Central memory CD8-positive, alpha-beta T cell (primary cell): Measurements from ENCODE around the gene ITPR3.

Experiments
- ATAC-seq: fragments of 150-1000 bp; cut with Tn5 transposase; replicated peaks from 2 replicates; pipeline ENCODE4 v1.10.0; 2022; ENCODE audit warnings: mild to moderate bottlenecking, moderate FRiP score, moderate number of reproducible peaks; ENCODE audit not compliant: poor library complexity, severe bottlenecking; ENCODE audit errors: extremely low read depth
- DNase-seq, 2 donors: peaks; one replicate each; pipeline ENCODE4 v3.0.0; 2021; ENCODE audit warnings: low spot score in 2 of 2
- H3K27ac Mint-ChIP-seq: one replicate; pipeline ENCODE4 v1.8.0; 2022; ENCODE audit warnings: low read depth, mild to moderate bottlenecking, moderate library complexity, mixed read lengths
- H3K27me3 Mint-ChIP-seq: one replicate; pipeline ENCODE4 v1.8.0; 2022; ENCODE audit warnings: mixed read lengths
- H3K36me3 Mint-ChIP-seq: one replicate; pipeline ENCODE4 v1.8.0; 2022; ENCODE audit warnings: mild to moderate bottlenecking, moderate library complexity, mixed read lengths; ENCODE audit not compliant: insufficient read depth
- H3K4me1 Mint-ChIP-seq: one replicate; pipeline ENCODE4 v1.8.0; 2022; ENCODE audit warnings: mixed read lengths
- H3K4me3 Mint-ChIP-seq: one replicate; pipeline ENCODE4 v1.8.0; 2022; ENCODE audit warnings: mild to moderate bottlenecking, moderate library complexity, mixed read lengths
- H3K9me3 Mint-ChIP-seq: one replicate; pipeline ENCODE4 v1.8.0; 2022; ENCODE audit warnings: mixed read lengths

ITPR3 gene

GRCh38 chr6:33721508-33721907 is 100.4 kb downstream of the ITPR3 start:
- H3K4me3 Mint-ChIP-seq, result no peak overlapping the region
- no peak overlapping the region for H3K27ac Mint-ChIP-seq
- peaks cover 4% of the 10 kb centered on the region for H3K4me1 Mint-ChIP-seq
- peaks cover 64% of the 10 kb centered on the region for H3K27me3 Mint-ChIP-seq
- DNase-seq (no peak), ATAC-seq (no peak)
- peaks cover 2% of the 10 kb centered on the region for H3K36me3 Mint-ChIP-seq
- H3K9me3 Mint-ChIP-seq, result no peaks in the 10 kb centered on the region

- Mint-ChIP-seq H3K4me3 (no peak overlapping the region), H3K9me3 (no peaks in the 10 kb centered on the region), H3K4me1 (peaks cover 4% of the 10 kb centered on the region), H3K36me3 (peaks cover 2% of the 10 kb centered on the region), H3K27ac (no peak overlapping the region), H3K27me3 (peaks cover 70% of the 10 kb centered on the region)
- no peak for DNase-seq
- ATAC-seq, result no peak
These were observed 101.0 kb downstream of the ITPR3 start for GRCh38 chr6:33722103-33722623.

- Mint-ChIP-seq H3K27ac (no peak overlapping the region), H3K9me3 (no peaks in the 10 kb centered on the region), H3K36me3 (peaks cover 2% of the 10 kb centered on the region), H3K4me1 (peaks cover 4% of the 10 kb centered on the region), H3K4me3 (no peak overlapping the region), H3K27me3 (peaks cover 72% of the 10 kb centered on the region)
- DNase-seq, result no peak
- ATAC-seq, result no peak
These were observed 102.4 kb downstream of the ITPR3 start for GRCh38 chr6:33723371-33724085.

- H3K4me1 Mint-ChIP-seq, result peaks cover 4% of the 10 kb centered on the region
- peaks cover 67% of the 10 kb centered on the region for H3K27me3 Mint-ChIP-seq
- ATAC-seq, result no peak
These were observed 103.2 kb downstream of the ITPR3 start for GRCh38 chr6:33724102-33725023.

GRCh38 chr6:33725222-33725621 is 104.1 kb downstream of the ITPR3 start:
- H3K4me3 Mint-ChIP-seq, result no peak overlapping the region
- H3K9me3 Mint-ChIP-seq, result no peaks in the 10 kb centered on the region
- DNase-seq (no peak), ATAC-seq (no peak)
- peaks cover 4% of the 10 kb centered on the region for H3K4me1 Mint-ChIP-seq
- no peak overlapping the region for H3K27ac Mint-ChIP-seq
- peaks cover 2% of the 10 kb centered on the region for H3K36me3 Mint-ChIP-seq
- peaks cover 62% of the 10 kb centered on the region for H3K27me3 Mint-ChIP-seq

More at GRCh38 chr6:33724102-33725023, 103.2 kb downstream of the ITPR3 start:
- Mint-ChIP-seq H3K9me3 (no peaks in the 10 kb centered on the region), H3K27ac (no peak overlapping the region), H3K36me3 (peaks cover 2% of the 10 kb centered on the region), H3K4me3 (no peak overlapping the region)
- no peak for DNase-seq

- H3K36me3 Mint-ChIP-seq, result peaks cover 2% of the 10 kb centered on the region
- no peak for DNase-seq
- peaks cover 64% of the 10 kb centered on the region for H3K27me3 Mint-ChIP-seq
These were observed 105.0 kb downstream of the ITPR3 start for GRCh38 chr6:33725891-33726673.

GRCh38 chr6:33726696-33727095 is 105.6 kb downstream of the ITPR3 start:
- H3K9me3 Mint-ChIP-seq, result no peaks in the 10 kb centered on the region
- H3K4me1 Mint-ChIP-seq, result peaks cover 4% of the 10 kb centered on the region
- DNase-seq, result no peak
- H3K27ac Mint-ChIP-seq, result no peak overlapping the region
- ATAC-seq, result no peak
- peaks cover 2% of the 10 kb centered on the region for H3K36me3 Mint-ChIP-seq
- H3K27me3 Mint-ChIP-seq, result peaks cover 65% of the 10 kb centered on the region
- no peak overlapping the region for H3K4me3 Mint-ChIP-seq

More at GRCh38 chr6:33725891-33726673, 105.0 kb downstream of the ITPR3 start:
- peaks cover 4% of the 10 kb centered on the region for H3K4me1 Mint-ChIP-seq
- ATAC-seq, result no peak
- H3K4me3 Mint-ChIP-seq, result no peak overlapping the region
- H3K27ac Mint-ChIP-seq, result no peak overlapping the region
- no peaks in the 10 kb centered on the region for H3K9me3 Mint-ChIP-seq

- DNase-seq (no peak), ATAC-seq (no peak)
- no peaks in the 10 kb centered on the region for H3K9me3 Mint-ChIP-seq
- peaks cover 63% of the 10 kb centered on the region for H3K27me3 Mint-ChIP-seq
- H3K36me3 Mint-ChIP-seq, result peaks cover 2% of the 10 kb centered on the region
- no peak overlapping the region for H3K4me3 Mint-ChIP-seq
- peaks cover 4% of the 10 kb centered on the region for H3K4me1 Mint-ChIP-seq
- H3K27ac Mint-ChIP-seq, result no peak overlapping the region
These were observed 106.0 kb downstream of the ITPR3 start for GRCh38 chr6:33727126-33727525.

GRCh38 chr6:33727932-33728331 is 106.8 kb downstream of the ITPR3 start:
- Mint-ChIP-seq H3K27me3 (peaks cover 61% of the 10 kb centered on the region), H3K9me3 (no peaks in the 10 kb centered on the region), H3K4me1 (peaks cover 4% of the 10 kb centered on the region), H3K4me3 (no peak overlapping the region), H3K36me3 (peaks cover 2% of the 10 kb centered on the region), H3K27ac (no peak overlapping the region)
- DNase-seq, result no peak
- no peak for ATAC-seq

- no peak for DNase-seq
- peaks cover 4% of the 10 kb centered on the region for H3K4me1 Mint-ChIP-seq
These were observed 107.3 kb downstream of the ITPR3 start for GRCh38 chr6:33728438-33728837.

GRCh38 chr6:33729059-33729458 is 107.9 kb downstream of the ITPR3 start:
- no peak for DNase-seq
- H3K27ac Mint-ChIP-seq, result no peak overlapping the region
- peaks cover 4% of the 10 kb centered on the region for H3K4me1 Mint-ChIP-seq
- ATAC-seq, result no peak
- no peaks in the 10 kb centered on the region for H3K9me3 Mint-ChIP-seq
- peaks cover 2% of the 10 kb centered on the region for H3K36me3 Mint-ChIP-seq
- no peak overlapping the region for H3K4me3 Mint-ChIP-seq
- H3K27me3 Mint-ChIP-seq, result peaks cover 54% of the 10 kb centered on the region

More at GRCh38 chr6:33728438-33728837, 107.3 kb downstream of the ITPR3 start:
- no peak for ATAC-seq
- Mint-ChIP-seq H3K9me3 (no peaks in the 10 kb centered on the region), H3K27me3 (peaks cover 60% of the 10 kb centered on the region), H3K27ac (no peak overlapping the region), H3K4me3 (no peak overlapping the region), H3K36me3 (peaks cover 2% of the 10 kb centered on the region)

GRCh38 chr6:33730611-33731010 is 109.5 kb downstream of the ITPR3 start:
- peaks cover 45% of the 10 kb centered on the region for H3K27me3 Mint-ChIP-seq
- H3K27ac Mint-ChIP-seq, result no peak overlapping the region
- H3K4me3 Mint-ChIP-seq, result no peak overlapping the region
- ATAC-seq (no peak), DNase-seq (no peak)
- H3K9me3 Mint-ChIP-seq, result no peaks in the 10 kb centered on the region
- H3K4me1 Mint-ChIP-seq, result no peaks in the 10 kb centered on the region
- H3K36me3 Mint-ChIP-seq, result no peaks in the 10 kb centered on the region
